Endothelial cell of hepatic sinusoid (primary cell): Measurements from ENCODE around the gene PAQR6.
"Not testable (repeated sequence)": the region's sequence is repeated elsewhere in the genome, so short reads cannot be mapped to it uniquely, and the experiment has no call there.

Experiments
- in situ Hi-C: cut with HindIII; loops from 2 replicates; pipeline ENCODE4 v1.10.0; 2017; ENCODE audit warnings: low sequenced_read_pairs

The PAQR6 gene

DNA sequence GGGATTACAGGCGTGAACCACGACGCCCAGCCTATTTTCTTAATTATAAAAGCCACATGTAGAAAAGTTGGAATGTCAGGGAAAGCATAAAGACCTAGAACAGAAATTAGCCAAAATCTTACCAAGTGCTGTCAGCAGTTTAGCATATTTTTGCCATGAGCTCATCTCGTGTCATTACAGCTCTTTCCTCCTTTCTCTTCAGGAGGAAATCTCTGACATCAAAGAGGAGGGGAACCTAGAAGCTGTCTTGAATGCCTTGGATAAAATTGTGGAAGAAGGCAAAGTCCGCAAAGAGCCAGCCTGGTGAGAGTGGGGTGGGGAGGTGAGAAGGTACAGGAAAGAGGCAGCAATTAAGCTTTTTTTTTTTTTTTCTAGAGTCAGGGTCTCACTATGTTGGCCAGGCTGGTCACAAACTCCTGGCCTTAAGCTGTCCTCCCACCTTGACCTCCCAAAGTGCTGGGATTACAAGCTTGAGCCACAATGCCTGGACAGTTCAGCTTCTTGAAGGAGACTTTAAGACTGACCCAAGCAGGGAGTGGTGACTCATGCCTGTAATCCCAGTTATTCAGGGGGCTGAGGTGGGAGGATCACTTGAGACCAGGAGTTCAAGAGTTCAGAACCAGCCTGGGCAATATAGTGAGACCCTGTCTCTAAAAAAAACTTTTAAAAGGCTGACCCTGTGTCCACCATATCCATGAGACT lies 14.3 kb downstream of the PAQR6 start:
- in situ Hi-C loops: no loop called here

DNA sequence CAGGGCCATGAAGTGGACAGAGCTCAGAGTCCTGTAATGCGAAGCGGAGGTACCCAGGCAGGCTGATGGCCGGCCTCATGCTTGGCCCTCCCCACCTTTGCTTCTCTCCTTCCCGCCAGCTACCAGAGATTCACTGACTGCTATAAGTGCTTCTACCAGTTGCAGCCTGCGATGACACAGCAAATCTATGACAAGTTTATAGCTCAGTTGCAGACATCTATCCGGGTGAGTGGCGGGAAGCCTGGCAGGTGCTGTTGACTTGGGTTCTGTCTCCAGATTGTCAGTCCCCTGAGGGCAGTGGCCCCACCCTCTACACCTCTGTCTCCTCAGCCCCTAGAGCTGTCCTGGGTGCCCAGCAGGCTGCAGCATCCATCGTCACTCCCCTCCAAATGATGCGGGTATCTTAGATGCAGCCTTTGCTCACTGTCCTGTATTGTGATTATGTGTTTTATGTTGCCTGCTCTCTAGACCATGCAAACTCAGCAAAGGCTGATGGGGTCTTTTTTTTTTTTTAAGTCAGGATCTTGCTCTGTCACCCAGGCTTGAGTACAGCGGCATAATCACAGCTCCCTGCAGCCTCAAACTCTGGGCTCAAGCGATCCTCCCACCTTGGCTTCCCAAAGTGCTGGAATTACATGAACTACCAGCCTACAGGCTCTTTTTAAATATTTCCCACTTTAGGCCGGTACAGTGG lies 15.5 kb downstream of the PAQR6 start:
- in situ Hi-C loops: no loop called here

DNA sequence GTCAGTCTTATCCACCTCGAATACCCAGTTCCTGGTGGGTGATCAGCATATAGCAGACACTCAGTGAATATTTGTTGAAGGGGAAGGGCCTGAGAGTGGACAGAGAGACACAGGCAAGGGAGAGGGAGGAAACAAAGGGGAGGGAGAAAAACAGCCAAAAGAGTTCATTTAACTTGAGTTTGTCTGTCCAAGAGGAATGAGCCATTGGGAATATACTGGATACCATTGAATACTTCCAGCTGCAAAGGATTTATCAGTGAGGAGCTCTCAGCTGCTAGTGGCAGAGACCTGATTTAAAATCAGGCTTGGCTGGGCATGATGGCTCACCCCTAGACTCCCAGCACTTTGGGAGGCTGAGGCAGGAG lies 17.4 kb downstream of the PAQR6 start:
- in situ Hi-C loops: no loop called here

DNA sequence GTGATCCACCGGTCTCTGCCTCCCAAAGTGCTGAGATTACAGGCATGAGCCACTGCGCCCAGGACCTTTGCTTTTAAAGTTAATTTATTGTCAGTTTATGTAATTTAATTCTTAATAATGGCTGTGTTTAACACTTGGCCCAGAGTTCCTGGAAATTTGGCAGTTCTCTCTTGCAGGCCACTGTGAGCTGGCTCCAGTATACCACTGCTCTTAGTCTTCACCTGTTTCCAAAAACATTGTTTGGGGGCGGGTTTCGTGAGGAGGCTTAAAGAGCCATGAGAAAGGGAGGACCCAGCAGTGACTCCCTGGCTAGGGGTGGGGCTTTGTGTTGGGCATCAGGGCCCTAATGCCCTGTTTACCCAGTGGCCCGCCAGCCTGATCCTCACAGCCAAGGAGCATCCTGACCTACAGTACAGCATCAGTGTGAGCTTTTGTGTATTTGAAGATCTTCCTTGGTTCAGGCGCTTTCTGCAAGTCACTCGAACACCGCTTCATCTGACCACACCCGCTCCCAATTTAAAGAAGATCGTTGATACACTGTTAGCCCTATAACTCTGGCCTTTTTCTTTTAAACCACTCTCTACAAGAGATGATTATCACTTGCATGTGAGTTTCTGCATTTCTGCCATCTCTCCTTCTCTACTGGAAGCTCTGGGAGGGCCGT lies 17.9 kb downstream of the PAQR6 start:
- in situ Hi-C loops: loop anchor here (5.0 to 10.0 kb wide), 2 partner anchors 65 to 93 kb away; no protein-coding TSS in a partner anchor

DNA sequence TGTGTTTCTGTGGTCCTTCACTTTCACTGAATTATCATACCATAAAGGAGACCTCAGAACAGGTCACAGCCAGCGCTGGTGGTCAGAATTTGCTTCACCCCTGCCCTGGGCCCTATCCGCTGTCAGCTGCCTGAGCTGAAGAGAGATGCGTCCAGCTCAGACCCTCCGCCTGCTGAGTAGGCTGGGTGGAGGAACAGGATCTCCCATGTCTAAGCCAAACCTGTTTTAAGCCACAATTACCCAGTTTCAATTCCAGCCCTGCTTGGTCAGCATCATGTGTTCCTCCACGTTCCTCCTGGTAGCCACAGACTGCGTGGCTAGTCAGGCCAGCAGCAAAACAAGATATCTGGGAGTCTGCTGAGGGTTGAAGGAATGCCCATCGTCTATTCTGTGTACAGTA lies 19.4 kb downstream of the PAQR6 start:
- in situ Hi-C loops: loop anchor here (5.0 to 10.0 kb wide), 2 partner anchors 64 to 91 kb away; no protein-coding TSS in a partner anchor

DNA sequence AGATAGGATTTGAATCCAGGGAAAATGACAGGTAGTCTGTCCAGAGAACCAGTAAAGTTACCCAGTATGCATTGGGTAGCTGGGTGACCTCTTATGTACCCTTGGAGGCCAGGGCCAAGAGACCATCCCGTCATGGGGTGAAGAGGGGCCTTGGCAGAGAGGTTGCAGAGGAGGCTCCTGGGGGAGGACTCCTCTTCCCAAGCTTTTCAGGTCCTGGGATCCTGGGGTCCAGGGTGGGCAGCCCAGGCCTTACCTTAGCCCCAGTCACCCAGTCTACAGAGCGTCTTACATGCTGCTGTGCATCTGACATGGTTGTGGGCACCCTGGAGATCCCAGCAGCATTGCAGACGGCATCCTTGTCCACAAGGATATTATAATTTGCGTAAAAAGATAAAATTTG lies 21.1 kb downstream of the PAQR6 start:
- in situ Hi-C loops: loop anchor here (5.0 to 10.0 kb wide), 2 partner anchors 62 to 89 kb away; no protein-coding TSS in a partner anchor

DNA sequence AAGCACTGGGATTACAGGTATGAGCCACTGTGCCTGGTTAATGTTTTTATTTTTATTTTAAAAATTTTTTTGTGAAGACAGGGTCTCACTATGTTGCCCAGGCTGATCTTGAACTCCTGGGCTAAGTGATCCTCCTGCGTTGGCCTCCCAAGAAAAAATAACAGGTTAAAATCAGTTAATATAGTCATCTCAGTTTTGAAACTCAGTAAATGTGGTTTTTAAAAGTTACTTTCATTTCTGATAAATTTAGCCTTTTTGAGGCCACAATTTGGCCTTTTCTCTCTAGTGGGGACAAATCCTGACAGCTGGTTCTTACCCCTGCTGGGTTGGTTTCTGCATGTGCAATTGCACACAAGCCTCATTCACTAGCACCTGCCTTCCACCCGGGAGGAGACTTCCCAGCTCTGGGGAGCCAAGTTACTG lies 21.7 kb downstream of the PAQR6 start:
- in situ Hi-C loops: loop anchor here (5.0 to 10.0 kb wide), 2 partner anchors 61 to 89 kb away; no protein-coding TSS in a partner anchor

DNA sequence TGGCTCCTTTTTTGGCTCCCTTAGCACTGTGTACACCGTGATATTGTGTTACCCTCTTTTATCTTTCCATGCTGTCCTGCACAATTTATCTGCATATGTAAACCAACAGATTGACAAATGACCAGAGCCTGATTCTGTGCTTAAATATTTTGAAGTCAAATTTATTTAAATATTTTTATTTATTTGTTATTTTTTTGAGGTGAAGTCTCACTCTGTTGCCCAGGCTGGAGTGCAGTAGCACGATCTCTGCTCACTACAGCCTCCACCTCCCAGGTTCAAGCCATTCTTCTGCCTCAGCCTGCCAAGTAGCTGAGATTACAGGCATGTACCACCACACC lies 22.2 kb downstream of the PAQR6 start:
- in situ Hi-C loops: loop anchor here (5.0 to 10.0 kb wide), 2 partner anchors 61 to 88 kb away; no protein-coding TSS in a partner anchor

DNA sequence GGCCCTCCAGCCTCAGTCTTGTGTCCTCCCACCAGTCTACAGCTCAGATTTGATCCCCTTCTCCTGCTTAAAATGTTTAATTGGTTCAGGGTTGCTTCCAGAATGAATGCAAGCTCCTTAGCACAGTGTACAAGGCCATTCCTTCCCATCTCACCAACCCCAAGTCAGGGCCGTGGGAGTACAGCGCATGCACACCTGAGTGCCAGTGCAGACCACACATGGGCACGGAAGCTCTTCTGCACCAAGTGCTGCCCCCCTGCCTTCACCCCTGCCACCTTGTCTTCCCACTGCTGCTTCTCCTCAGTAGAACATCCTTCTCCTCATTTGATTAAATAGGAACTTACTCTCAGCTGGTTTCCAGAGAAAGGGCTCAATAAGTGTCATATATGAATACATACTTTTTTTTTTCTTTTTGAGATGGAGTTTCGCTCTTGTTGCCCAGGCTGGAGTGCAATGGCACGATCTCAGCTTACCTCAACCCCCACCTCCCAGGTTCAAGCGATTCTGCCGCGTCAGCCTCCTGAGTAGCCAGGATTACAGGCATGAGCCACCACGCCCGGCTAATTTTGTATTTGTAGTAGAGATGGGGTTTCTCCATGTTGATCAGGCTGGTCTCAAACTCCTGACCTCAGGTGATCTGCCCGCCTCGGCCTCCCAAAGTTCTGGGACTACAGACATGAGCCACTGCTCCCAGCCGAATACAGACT lies 25.7 kb downstream of the PAQR6 start:
- in situ Hi-C loops: loop anchor here (10.0 kb wide), 1 partner anchor 57 kb away; no protein-coding TSS in a partner anchor

DNA sequence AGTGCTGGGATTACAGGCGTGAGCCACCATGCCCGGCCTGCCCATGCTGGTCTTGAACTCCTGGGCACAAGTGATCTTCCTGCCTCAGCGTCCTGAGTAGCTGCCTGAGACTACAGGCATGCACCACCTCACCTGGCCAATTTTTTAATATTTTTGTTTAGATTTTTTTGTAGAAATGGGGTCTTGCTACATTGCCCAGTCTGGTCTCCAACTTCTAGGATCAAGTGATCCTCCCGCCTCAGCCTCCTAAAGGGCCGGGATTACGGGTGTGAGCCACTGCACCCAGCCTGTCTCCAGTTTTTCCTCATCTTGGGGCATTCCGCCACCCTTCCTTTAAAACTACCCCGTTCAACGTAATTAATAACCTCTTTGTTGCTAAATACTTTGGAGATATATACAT lies 27.6 kb downstream of the PAQR6 start:
- in situ Hi-C loops: loop anchor here (10.0 kb wide), 1 partner anchor 55 kb away; no protein-coding TSS in a partner anchor

DNA sequence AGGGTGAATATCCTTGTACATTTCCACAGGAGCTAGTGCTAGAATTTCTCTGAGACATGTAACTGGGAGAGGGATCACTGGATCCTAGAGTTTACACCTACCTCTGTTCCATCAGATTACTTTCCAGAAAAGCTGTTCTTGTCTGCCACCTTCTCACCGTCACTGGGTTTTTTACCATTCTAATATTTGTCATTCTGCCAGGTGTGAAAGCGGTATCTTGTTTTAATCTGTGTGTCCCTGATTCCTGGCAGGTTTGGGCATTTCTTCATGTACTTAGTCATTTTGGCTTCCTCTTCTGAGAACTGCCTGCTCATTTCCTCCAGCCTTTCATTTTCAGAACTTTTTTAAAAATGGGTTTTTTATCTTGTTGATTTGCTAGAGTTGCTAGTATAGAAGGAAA lies 30.0 kb downstream of the PAQR6 start:
- in situ Hi-C loops: no loop called here

DNA sequence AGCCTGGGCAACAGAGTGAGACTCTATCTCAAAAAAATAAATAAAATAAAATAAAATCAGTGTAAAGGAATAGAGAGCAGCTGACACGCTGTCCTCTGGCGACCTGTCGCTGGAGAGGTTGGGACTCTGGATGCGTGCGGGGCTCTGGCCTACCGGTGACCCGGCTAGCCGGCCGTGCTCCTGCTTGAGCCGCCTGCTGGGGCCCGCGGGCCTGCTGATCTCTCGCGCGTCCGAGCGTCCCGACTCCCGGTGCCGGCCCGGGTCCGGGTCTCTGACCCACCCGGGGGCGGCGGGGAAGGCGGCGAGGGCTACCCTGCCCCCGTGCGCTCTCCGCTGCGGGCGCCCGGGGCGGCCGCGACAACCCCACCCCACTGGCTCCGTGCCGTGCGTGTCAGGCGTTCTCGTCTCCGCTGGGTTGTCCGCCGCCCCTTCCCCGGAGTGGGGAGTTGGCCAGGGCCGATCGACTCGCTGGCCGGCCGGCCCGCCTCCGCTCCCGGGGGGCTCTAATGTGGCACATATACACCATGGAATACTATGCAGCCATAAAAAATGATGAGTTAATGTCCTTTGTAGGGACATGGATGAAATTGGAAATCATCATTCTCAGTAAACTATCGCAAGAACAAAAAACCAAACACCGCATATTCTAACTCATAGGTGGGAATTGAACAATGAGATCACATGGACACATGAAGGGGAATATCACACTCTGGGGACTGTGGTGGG lies 31.3 kb downstream of the PAQR6 start:
- in situ Hi-C loops: not testable (repeated sequence)

DNA sequence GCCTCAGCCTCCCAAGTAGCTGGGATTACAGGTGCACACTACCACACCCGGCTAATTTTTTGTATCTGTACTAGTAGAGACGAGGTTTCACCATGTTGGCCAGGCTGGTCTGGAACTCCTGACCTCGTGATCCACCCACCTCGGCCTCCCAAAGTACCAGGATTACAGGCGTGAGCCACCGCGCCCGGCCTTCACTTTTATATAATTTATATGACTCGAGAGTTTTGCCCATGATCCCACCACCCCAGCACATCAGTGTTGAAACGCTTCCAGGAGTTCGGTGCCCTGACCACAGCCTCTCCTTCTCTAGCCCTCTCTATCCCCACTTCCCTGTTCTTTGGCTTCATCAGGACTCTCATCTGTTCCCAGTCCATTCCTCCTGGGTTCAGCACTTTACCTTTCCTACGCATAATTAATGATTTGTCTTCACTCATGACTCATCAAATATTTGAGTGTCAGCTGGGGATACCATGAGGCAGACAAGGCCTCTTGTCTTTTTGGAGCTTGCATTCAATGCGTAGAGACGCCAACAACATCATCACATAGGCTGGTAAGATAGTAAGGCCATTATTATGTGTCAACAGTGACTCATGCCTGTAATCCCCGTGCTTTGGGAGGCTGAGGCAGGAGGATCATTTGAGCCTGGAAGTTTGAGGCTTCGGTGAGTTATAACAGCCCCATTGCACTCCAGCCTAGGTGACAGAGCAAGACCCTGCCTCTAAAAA lies 33.7 kb downstream of the PAQR6 start:
- in situ Hi-C loops: no loop called here

DNA sequence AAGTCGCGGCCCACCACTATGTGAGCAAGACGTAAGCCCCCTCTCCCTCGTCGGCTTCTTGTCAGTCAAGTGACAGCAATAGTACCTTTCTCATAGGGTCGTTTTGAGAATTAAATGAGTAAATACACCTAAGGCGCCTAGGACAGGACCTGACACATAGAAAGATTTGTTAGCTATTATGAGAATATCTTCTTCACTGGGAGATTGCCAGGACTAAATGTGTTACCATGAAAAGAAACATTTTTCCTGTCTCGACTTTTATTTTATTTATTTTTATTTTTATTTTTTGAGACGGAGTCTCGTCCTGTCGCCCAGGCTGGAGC lies 34.3 kb downstream of the PAQR6 start:
- in situ Hi-C loops: no loop called here

DNA sequence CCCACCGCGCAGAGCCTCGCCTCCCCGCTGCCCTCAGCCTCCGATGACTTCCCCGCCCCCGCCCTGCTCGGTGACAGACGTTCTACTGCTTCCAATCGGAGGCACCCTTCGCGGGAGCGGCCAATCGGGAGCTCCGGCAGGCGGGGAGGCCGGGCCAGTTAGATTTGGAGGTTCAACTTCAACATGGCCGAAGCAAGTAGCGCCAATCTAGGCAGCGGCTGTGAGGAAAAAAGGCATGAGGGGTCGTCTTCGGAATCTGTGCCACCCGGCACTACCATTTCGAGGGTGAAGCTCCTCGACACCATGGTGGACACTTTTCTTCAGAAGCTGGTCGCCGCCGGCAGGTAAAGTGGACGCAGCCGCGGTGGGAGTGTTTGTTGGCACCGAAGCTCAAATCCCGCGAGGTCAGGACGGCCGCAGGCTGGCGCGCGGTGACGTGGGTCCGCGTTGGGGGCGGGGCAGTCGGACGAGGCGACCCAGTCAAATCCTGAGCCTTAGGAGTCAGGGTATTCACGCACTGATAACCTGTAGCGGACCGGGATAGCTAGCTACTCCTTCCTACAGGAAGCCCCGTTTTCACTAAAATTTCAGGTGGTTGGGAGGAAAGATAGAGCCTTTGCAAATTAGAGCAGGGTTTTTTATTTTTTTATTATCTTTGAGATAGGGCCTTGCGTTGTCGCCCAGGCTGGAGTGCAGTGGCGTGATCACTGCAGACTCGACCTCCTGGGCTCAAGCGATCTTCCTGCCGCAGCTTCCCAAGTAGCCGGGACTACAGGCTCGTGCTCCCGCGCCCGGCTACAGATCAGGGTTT lies 34.8 kb downstream of the PAQR6 start, which contains the start of gene PMF1:
Gene PMF1, plus strand, starts transcription at position 175 of the 811 bp plus-strand sequence. Its CDS starts 9 bp downstream, at position 184.
- in situ Hi-C loops: no loop called here

DNA sequence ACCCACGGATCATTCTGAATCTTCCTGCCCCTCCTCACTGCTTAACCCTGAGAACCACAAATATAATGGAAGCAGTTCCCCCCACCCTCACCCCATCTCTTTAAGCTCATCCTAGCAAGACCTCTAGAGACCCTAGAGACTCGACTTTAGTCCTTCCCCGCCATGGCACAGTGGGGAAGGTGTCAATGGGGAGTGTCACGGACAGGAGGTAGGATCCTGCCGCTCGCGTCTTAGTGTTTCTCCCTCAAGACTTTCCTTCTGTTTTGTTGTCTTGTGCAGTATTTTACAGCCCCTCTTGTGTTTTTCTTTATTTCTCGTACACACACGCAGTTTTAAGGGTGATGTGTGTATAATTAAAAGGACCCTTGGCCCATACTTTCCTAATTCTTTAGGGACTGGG lies 35.7 kb downstream of the PAQR6 start:
- in situ Hi-C loops: no loop called here

DNA sequence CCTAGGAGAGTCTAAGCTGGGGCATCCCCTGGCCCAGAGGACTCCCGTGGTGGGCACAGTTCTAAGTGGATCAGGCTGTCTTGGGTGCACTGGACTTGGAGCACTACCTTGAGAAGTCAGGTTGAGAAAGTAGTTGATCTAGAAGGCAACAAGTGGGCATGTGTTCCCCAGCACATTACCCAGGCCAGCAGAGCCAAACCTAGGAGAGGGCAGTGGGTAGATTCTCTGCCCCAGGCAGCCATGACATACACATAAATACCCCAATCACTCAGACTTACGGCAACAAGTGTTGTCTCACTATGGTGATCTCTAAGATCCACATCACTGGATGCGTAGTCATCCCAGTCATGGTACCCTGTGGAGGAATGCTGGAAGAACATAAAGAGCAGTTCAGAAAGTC lies 36.6 kb downstream of the PAQR6 start:
- in situ Hi-C loops: no loop called here

DNA sequence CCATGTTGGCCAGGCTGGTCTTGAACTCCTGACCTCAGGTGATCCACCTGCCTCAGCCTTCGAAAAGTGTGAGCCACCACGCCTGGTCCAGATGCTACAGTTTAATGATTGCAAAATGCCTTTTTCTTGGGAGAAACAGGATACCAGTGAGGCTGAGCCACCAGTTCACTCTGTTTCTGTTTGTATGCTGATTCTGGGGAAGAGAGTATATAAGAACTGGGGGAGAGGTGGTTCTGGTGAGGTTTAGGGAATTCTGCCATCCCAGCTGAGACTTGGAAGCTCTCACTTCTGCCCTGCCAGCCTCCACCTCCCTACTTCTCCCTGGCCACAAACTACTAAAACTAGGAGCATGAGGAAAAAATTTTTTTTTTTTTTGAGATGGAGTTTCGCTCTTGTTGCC lies 43.2 kb downstream of the PAQR6 start:
- in situ Hi-C loops: no loop called here

DNA sequence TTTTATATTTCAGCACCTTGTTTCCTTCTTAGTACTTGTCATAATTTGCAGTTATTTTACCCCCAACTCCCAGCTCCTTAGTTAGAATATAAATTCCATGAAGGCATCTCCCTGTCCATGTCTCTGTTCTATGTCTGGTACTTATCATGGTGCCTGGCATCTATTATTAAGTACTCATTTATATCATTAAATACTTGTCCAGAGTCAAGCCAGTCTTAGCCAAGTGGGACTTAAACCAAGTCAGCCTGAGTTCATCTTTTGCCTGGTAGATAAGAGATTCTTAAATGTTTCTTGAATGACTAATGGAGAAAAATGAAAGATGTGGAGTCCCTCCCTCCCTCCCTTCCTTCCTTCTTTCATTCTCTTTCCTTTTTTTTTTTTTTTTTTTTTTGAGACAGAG lies 44.5 kb downstream of the PAQR6 start:
- in situ Hi-C loops: no loop called here
